IMR-90 (cell line): ENCODE results near the gene NAGLU. TPM values are rescaled to one million over a fixed set of nuclear protein-coding genes. Genes with fewer than 3 reads are reported as not detected.
A peak's percentile ranks its signal among the peaks of the same experiment; 100 is the strongest.

Experiments
- ATAC-seq: fragments of 200-7000 bp; cut with Tn5 transposase; 2 replicates; pipeline ENCODE4 v1.9.1; 2020; ENCODE audit warnings: low read depth, mild to moderate bottlenecking, moderate library complexity
- BruUV-seq: library from RNA; stranded (reverse); fragments of 400-500 nt; replicated peaks from 2 replicates; lab custom pipeline; 2021; lab: Mats Ljungman, UMichigan
- CTCF ChIA-PET: fragments of 300-600 bp; formaldehyde crosslinking; extraction: SDS; loops from one replicate; lab custom pipeline; 2021; ENCODE audit warnings: antibody characterized with exemption; lab: Yijun Ruan, JAX
- POLR2A ChIA-PET: fragments of 300-600 bp; sonication (Branson Sonifier 250); formaldehyde crosslinking; loops from one replicate; lab custom pipeline; 2022; ENCODE audit warnings: antibody characterized with exemption; ENCODE audit not compliant: unreplicated experiment; lab: Charles Lee
- DNase-seq: peaks from one replicate; pipeline ENCODE4 v3.0.0; 2013
- H2AFZ ChIP-seq: replicated peaks from 2 replicates; pipeline ENCODE3; 2013; ENCODE audit warnings: low read length, mild to moderate bottlenecking; ENCODE audit not compliant: poor library complexity
- H2AK5ac ChIP-seq: 2 replicates; pipeline ENCODE4 v1.6.1; 2013; ENCODE audit warnings: low read depth, low read length, inconsistent platforms
- H2AK9ac ChIP-seq: replicated peaks from 2 replicates; pipeline ENCODE3; 2013; ENCODE audit warnings: mild to moderate bottlenecking, low read depth, low read length, moderate library complexity; ENCODE audit not compliant: poor library complexity
- H2BK120ac ChIP-seq: 2 replicates; pipeline ENCODE4 v1.6.1; 2013; ENCODE audit warnings: low read depth, low read length, inconsistent platforms
- H2BK15ac ChIP-seq: 3 replicates; pipeline ENCODE4 v1.6.1; 2013; ENCODE audit warnings: low read depth, low read length, inconsistent platforms
- H2BK20ac ChIP-seq: 2 replicates; pipeline ENCODE4 v1.6.1; 2013; ENCODE audit warnings: low read depth, mild to moderate bottlenecking, inconsistent platforms, low read length, moderate library complexity
- H2BK5ac ChIP-seq: 2 replicates; pipeline ENCODE4 v1.6.1; 2013; ENCODE audit warnings: mild to moderate bottlenecking, low read depth, low read length, inconsistent platforms; ENCODE audit not compliant: poor library complexity, severe bottlenecking
- H3K14ac ChIP-seq: replicated peaks from 2 replicates; pipeline ENCODE4 v1.6.1; 2013; ENCODE audit warnings: low read depth, low read length, inconsistent platforms
- H3K18ac ChIP-seq: 2 replicates; pipeline ENCODE4 v1.6.1; 2013; ENCODE audit warnings: low read depth, low read length, control low read depth
- H3K23ac ChIP-seq: 2 replicates; pipeline ENCODE4 v1.6.1; 2013; ENCODE audit warnings: low read depth, low read length, inconsistent platforms
- H3K27ac ChIP-seq: 2 replicates; pipeline ENCODE4 v1.5.1; 2013; ENCODE audit warnings: mild to moderate bottlenecking, control low read depth, low read length; ENCODE audit not compliant: insufficient read depth
- H3K27me3 ChIP-seq: 2 replicates; pipeline ENCODE4 v1.6.1; 2013; ENCODE audit warnings: low read length; ENCODE audit not compliant: control insufficient read depth, insufficient read depth
- H3K36me3 ChIP-seq: 2 replicates; pipeline ENCODE4 v1.6.1; 2013; ENCODE audit warnings: low read length, mixed read lengths; ENCODE audit not compliant: control insufficient read depth, insufficient read depth
- H3K4ac ChIP-seq: 2 replicates; pipeline ENCODE4 v1.6.1; 2013; ENCODE audit warnings: low read depth, low read length, inconsistent platforms
- H3K4me1 ChIP-seq: 2 replicates; pipeline ENCODE4 v1.6.1; 2013; ENCODE audit warnings: low read length, mixed read lengths; ENCODE audit not compliant: control insufficient read depth, insufficient read depth
- H3K4me2 ChIP-seq: 2 replicates; pipeline ENCODE4 v1.6.1; 2013; ENCODE audit warnings: low read depth, mild to moderate bottlenecking, control low read depth, low read length, moderate library complexity
- H3K4me3 ChIP-seq: 2 replicates; pipeline ENCODE4 v1.5.1; 2013; ENCODE audit warnings: low read depth, mild to moderate bottlenecking, control low read depth, low read length, moderate library complexity; ENCODE audit not compliant: insufficient read depth
- H3K56ac ChIP-seq: 2 replicates; pipeline ENCODE4 v1.6.1; 2013; ENCODE audit warnings: low read length, inconsistent platforms; ENCODE audit not compliant: insufficient read depth; ENCODE audit errors: extremely low read depth
- H3K79me1 ChIP-seq, 2 experiments: 2 replicates each; pipeline ENCODE4 v1.6.1; 2013; ENCODE audit warnings: low read length in 2 of 2, inconsistent platforms in 1 of 2, low read depth in 1 of 2
- H3K9ac ChIP-seq: 2 replicates; pipeline ENCODE4 v1.6.1; 2013; ENCODE audit warnings: low read depth, low read length, control low read depth
- H3K9me1 ChIP-seq: 2 replicates; pipeline ENCODE4 v1.6.1; 2013; ENCODE audit warnings: low read length, inconsistent platforms; ENCODE audit not compliant: insufficient read depth
- H3K9me3 ChIP-seq: 2 replicates; pipeline ENCODE4 v1.6.1; 2013; ENCODE audit warnings: low read length; ENCODE audit not compliant: control insufficient read depth, insufficient read depth
- H4K20me1 ChIP-seq: 2 replicates; pipeline ENCODE4 v1.6.1; 2013; ENCODE audit warnings: low read length, inconsistent platforms; ENCODE audit not compliant: insufficient read depth
- H4K5ac ChIP-seq: 2 replicates; pipeline ENCODE4 v1.6.1; 2013; ENCODE audit warnings: mild to moderate bottlenecking, low read depth, low read length, control low read depth
- H4K8ac ChIP-seq, 2 experiments: 2 replicates each; pipeline ENCODE4 v1.6.1; 2013; ENCODE audit warnings: low read depth in 2 of 2, low read length in 2 of 2, control low read depth in 1 of 2, inconsistent platforms in 1 of 2
- H4K91ac ChIP-seq: 2 replicates; pipeline ENCODE4 v1.6.1; 2013; ENCODE audit warnings: low read depth, low read length, inconsistent platforms; ENCODE audit not compliant: insufficient read depth
- BHLHE40 ChIP-seq: fragments of 150-350 bp; IDR thresholded peaks from 2 replicates; pipeline ENCODE4 v1.6.1; 2016; ENCODE audit warnings: mild to moderate bottlenecking, low read depth, low read length
- CEBPB ChIP-seq: IDR thresholded peaks from 2 replicates; pipeline ENCODE4 v1.6.1; 2012; ENCODE audit warnings: low read depth, low read length, improper control_type of control experiment
- CHD1 ChIP-seq: IDR thresholded peaks from 2 replicates; pipeline ENCODE4 v1.6.1; 2012; ENCODE audit warnings: low read depth, low read length, improper control_type of control experiment
- CTCF ChIP-seq: conservative IDR thresholded peaks from 2 replicates; pipeline ENCODE4 v1.5.1; 2012; ENCODE audit warnings: mild to moderate bottlenecking, low read depth, low read length, improper control_type of control experiment
- ELK1 ChIP-seq: fragments of 150-350 bp; IDR thresholded peaks from 2 replicates; pipeline ENCODE4 v1.6.1; 2016; ENCODE audit warnings: low read depth, mild to moderate bottlenecking, low read length, moderate library complexity, borderline replicate concordance
- FOS ChIP-seq: fragments of 150-350 bp; IDR thresholded peaks from 2 replicates; pipeline ENCODE4 v1.6.1; 2016; ENCODE audit warnings: low read depth, low read length
- MAFK ChIP-seq: IDR thresholded peaks from 2 replicates; pipeline ENCODE4 v1.6.1; 2012; ENCODE audit warnings: low read depth, low read length, improper control_type of control experiment
- MAZ ChIP-seq: IDR thresholded peaks from 2 replicates; pipeline ENCODE4 v1.6.1; 2012; ENCODE audit warnings: low read depth, mild to moderate bottlenecking, low read length, improper control_type of control experiment, moderate library complexity, borderline replicate concordance
- MXI1 ChIP-seq: IDR thresholded peaks from 2 replicates; pipeline ENCODE4 v1.6.1; 2012; ENCODE audit warnings: low read depth, mild to moderate bottlenecking, low read length, moderate library complexity, borderline replicate concordance
- NFE2L2 ChIP-seq: fragments of 150-350 bp; IDR thresholded peaks from 2 replicates; pipeline ENCODE4 v1.6.1; 2016; ENCODE audit warnings: low read depth, mild to moderate bottlenecking, low read length
- POLR2A ChIP-seq: IDR thresholded peaks from 2 replicates; pipeline ENCODE4 v1.6.1; 2012; ENCODE audit warnings: mild to moderate bottlenecking, low read depth, low read length
- RAD21 ChIP-seq: IDR thresholded peaks from 2 replicates; pipeline ENCODE4 v1.6.1; 2012; ENCODE audit warnings: low read length, improper control_type of control experiment
- RCOR1 ChIP-seq: IDR thresholded peaks from 2 replicates; pipeline ENCODE4 v1.6.1; 2012; ENCODE audit warnings: mild to moderate bottlenecking, low read length, improper control_type of control experiment; ENCODE audit not compliant: insufficient replicate concordance
- RFX5 ChIP-seq: IDR thresholded peaks from 2 replicates; pipeline ENCODE4 v1.8.0; 2012; ENCODE audit warnings: low read depth, mild to moderate bottlenecking, low read length, moderate library complexity
- SMC3 ChIP-seq: fragments of 150-350 bp; IDR thresholded peaks from 2 replicates; pipeline ENCODE4 v1.6.1; 2016; ENCODE audit warnings: low read depth, mild to moderate bottlenecking, antibody characterized with exemption, low read length, moderate library complexity
- USF2 ChIP-seq: fragments of 150-350 bp; IDR thresholded peaks from 2 replicates; pipeline ENCODE4 v1.6.1; 2017; ENCODE audit warnings: mild to moderate bottlenecking, antibody characterized with exemption, low read length, low read depth
- WGBS, 2 experiments: methylation state at CpG; one replicate each; pipeline versions ENCODE4 v1.1.5 to v1.1.7; 2013; ENCODE audit warnings: missing lambda C conversion rate in 2 of 2; ENCODE audit not compliant: insufficient read length in 1 of 2; ENCODE audit errors: extremely low coverage in 2 of 2; 5-methylcytosine and 5-hydroxymethylcytosine counted together
- dilution Hi-C: fragments of 300-500 bp; cut with HindIII; formaldehyde crosslinking; loops from one replicate; pipeline ENCODE4 v1.14.3; 2018; ENCODE audit warnings: low sequenced_read_pairs; ENCODE audit not compliant: unreplicated experiment
- in situ Hi-C: fragments of 300-500 bp; cut with MboI; formaldehyde crosslinking; loops from 3 replicates; pipeline ENCODE4 v1.14.3; 2019; ENCODE audit warnings: low sequenced_read_pairs, inconsistent platforms, mixed read lengths
- intact Hi-C: fragments of 100-400 bp; cut with micrococcal nuclease; formaldehyde crosslinking; loops from 2 replicates; pipeline ENCODE4 v1.10.0; 2022
- polyA plus RNA-seq, 3 experiments: library from polyadenylated mRNA; depleted of rRNA; stranded (reverse); fragments of >200 nt; gene quantifications; 2 replicates each; pipeline ENCODE4 v1.2.3, GENCODE V29; 2012; ENCODE audit warnings: low replicate concordance in 1 of 3
- total RNA-seq: library from RNA; depleted of rRNA; stranded (reverse); fragments of >200 nt; gene quantifications from 2 replicates; pipeline ENCODE4 v1.2.3, GENCODE V29; 2012

Gene NAGLU
- total and polyA plus RNA-seq, 2 of the 4 experiments (the other 2 are of a cell fraction), result 6.5 to 29.2 TPM

- Histone ChIP-seq H3K14ac (no peak overlapping the region), H2BK5ac (no peak overlapping the region), H3K4me2 (peak overlapping the region; percentile 83), H2AFZ (no peak overlapping the region), H4K8ac (peak overlapping the region in 1 of 2 experiments; percentile 98; a peak in 1 of 4 replicates), H3K56ac (no peak overlapping the region), H4K91ac (no peak overlapping the region), H2BK20ac (no peak overlapping the region), H3K9me1 (peaks cover 20% of the 10 kb centered on the region), H3K27me3 (no peaks in the 10 kb centered on the region), H3K4me3 (no peak overlapping the region), H4K5ac (no peak overlapping the region), H4K20me1 (peaks cover 4% of the 10 kb centered on the region; the same call in 1 of the 2 replicates), H3K9me3 (no peaks in the 10 kb centered on the region), H3K18ac (no peak overlapping the region), H2BK15ac (no peak overlapping the region), H2AK9ac (peak overlapping the region; percentile 6), H2BK120ac (no peak overlapping the region), H3K9ac (no peak overlapping the region), H3K79me1 (peaks cover 30 to 67% of the 10 kb centered on the region in 2 experiments), H3K4me1 (peaks cover 19% of the 10 kb centered on the region), H3K27ac (no peak overlapping the region), H3K4ac (no peak overlapping the region), H2AK5ac (peak overlapping the region; percentile 42; the same call in 1 of the 2 replicates), H3K23ac (no peak overlapping the region), H3K36me3 (peaks cover 30% of the 10 kb centered on the region)
- ATAC-seq (no peak), DNase-seq (no peak)
- ChIA-PET POLR2A (no interaction called here), CTCF (no interaction called here)
- no TSS peak for BruUV-seq
- in situ Hi-C loops, result no loop called here
- TF ChIP-seq FOS (no peak), BHLHE40 (no peak), USF2 (no peak), POLR2A (no peak), CEBPB (no peak), SMC3 (no peak), RCOR1 (no peak), CHD1 (no peak), RFX5 (no peak), MXI1 (no peak), CTCF (no peak), NFE2L2 (no peak), RAD21 (no peak), MAFK (no peak), ELK1 (no peak), MAZ (no peak)
- 57% methylated on average over 1 of the region's 1 CpG; no CpG with 5 or more reads in 1 of the 2 experiments for WGBS, 2 experiments
- dilution Hi-C loops, result no loop called here
- intact Hi-C loops, result no loop called here
These were observed 27.5 kb downstream of the NAGLU start for GRCh38 chr17:42563543-42563942.
